ENCODE data around the gene SNRNP48.

The SNRNP48 gene

DNA sequence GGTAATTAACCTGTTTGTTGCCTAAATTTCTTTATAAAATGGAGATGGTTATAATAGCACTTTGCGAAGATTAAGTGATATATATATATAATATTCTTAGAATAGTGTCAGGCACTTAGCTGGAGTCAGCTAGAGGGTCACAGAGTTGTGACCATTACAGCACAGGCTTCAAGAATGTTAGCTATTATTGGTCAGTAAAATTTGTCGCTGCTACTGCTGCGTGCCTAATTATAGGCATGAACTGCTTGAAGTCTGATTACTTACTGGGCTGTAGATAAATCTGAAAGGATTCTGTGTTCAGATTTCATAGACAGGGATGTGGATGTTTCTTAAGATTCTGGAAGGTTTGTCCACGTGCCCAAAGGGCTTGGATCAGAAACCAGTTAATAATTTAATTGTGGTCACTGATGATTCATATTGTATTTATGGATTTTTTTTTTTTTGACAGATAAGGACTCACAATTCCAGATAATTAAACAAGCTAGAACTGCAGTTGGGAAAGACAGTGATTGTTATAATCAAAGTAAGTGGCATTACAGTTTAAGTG lies 4.7 kb downstream of the SNRNP48 start:
- Histone ChIP-seq H3K4me3 (ENCODE audit: low read depth, low read length) (no peak overlapping the region), H3K4me1 (ENCODE audit: control insufficient read depth, insufficient read depth, low read length) (peaks cover 8% of the 10 kb centered on the region; the same call in 1 of the 2 replicates), H3K9me3 (ENCODE audit: control insufficient read depth, insufficient read depth, low read depth, low read length) (no peaks in the 10 kb centered on the region), H3K36me3 (ENCODE audit: control insufficient read depth in 2 of 2, insufficient read depth in 1 of 2, low read length in 2 of 2) (peaks cover 57 to 58% of the 10 kb centered on the region in 2 experiments), H3K27ac (ENCODE audit: extremely low read depth, low read depth, low read length) (no peak overlapping the region)
- CTCF ChIA-PET = interaction anchor here (0.6 to 0.8 kb wide), 2 partner anchors 20 to 351 kb away, joined by 3 to 7 read pairs; no protein-coding TSS in a partner anchor
- no peak for TF ChIP-seq ZBTB7A (tag by site-specific recombination; IDR thresholded peaks at IDR 0.05; ENCODE audit: low read depth)
- TF ChIP-seq ZNF514 (tag by site-specific recombination; IDR thresholded peaks at IDR 0.05) = no peak
- TF ChIP-seq, protein P1, sequence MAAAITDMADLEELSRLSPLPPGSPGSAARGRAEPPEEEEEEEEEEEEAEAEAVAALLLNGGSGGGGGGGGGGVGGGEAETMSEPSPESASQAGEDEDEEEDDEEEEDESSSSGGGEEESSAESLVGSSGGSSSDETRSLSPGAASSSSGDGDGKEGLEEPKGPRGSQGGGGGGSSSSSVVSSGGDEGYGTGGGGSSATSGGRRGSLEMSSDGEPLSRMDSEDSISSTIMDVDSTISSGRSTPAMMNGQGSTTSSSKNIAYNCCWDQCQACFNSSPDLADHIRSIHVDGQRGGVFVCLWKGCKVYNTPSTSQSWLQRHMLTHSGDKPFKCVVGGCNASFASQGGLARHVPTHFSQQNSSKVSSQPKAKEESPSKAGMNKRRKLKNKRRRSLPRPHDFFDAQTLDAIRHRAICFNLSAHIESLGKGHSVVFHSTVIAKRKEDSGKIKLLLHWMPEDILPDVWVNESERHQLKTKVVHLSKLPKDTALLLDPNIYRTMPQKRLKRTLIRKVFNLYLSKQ (tag by site-specific recombination; IDR thresholded peaks at IDR 0.05; ENCODE audit: borderline replicate concordance) = no peak
- no peak for TF ChIP-seq IKZF3 (tag by site-specific recombination; IDR thresholded peaks at IDR 0.05)
- TF ChIP-seq ZNF426 (tag by site-specific recombination; IDR thresholded peaks at IDR 0.05) = no peak
- TF ChIP-seq, protein P2, sequence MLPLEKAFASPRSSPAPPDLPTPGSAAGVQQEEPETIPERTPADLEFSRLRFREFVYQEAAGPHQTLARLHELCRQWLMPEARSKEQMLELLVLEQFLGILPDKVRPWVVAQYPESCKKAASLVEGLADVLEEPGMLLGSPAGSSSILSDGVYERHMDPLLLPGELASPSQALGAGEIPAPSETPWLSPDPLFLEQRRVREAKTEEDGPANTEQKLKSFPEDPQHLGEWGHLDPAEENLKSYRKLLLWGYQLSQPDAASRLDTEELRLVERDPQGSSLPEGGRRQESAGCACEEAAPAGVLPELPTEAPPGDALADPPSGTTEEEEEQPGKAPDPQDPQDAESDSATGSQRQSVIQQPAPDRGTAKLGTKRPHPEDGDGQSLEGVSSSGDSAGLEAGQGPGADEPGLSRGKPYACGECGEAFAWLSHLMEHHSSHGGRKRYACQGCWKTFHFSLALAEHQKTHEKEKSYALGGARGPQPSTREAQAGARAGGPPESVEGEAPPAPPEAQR (tag by site-specific recombination; IDR thresholded peaks at IDR 0.05) = no peak
- TF ChIP-seq, protein P3, sequence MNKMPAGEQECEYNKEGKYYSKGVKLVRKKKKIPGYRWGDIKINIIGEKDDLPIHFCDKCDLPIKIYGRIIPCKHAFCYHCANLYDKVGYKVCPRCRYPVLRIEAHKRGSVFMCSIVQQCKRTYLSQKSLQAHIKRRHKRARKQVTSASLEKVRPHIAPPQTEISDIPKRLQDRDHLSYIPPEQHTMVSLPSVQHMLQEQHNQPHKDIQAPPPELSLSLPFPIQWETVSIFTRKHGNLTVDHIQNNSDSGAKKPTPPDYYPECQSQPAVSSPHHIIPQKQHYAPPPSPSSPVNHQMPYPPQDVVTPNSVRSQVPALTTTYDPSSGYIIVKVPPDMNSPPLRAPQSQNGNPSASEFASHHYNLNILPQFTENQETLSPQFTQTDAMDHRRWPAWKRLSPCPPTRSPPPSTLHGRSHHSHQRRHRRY (tag by site-specific recombination; IDR thresholded peaks at IDR 0.05) = no peak
- no peak for TF ChIP-seq SP2 (tag by site-specific recombination; IDR thresholded peaks at IDR 0.05)
- TF ChIP-seq ZNF555 (tag by site-specific recombination; conservative IDR thresholded peaks at IDR 0.05) = no peak
- no peak for TF ChIP-seq ZNF416 (tag by site-specific recombination; IDR thresholded peaks at IDR 0.05)
- no peak for TF ChIP-seq ZSCAN16 (tag by site-specific recombination; IDR thresholded peaks at IDR 0.05)
- TF ChIP-seq ZNF610 (tag by site-specific recombination; IDR thresholded peaks at IDR 0.05; ENCODE audit: borderline replicate concordance) = no peak
- no peak for TF ChIP-seq ZFP69B (tag by site-specific recombination; IDR thresholded peaks at IDR 0.05)
- no peak for TF ChIP-seq ZNF837 (tag by site-specific recombination; IDR thresholded peaks at IDR 0.05)
- no peak for TF ChIP-seq GLIS1 (tag by site-specific recombination; IDR thresholded peaks at IDR 0.05)
- no peak for TF ChIP-seq ZIC2 (tag by site-specific recombination; IDR thresholded peaks at IDR 0.05)
- TF ChIP-seq ZNF701 (tag by site-specific recombination; IDR thresholded peaks at IDR 0.05) = no peak
- POLR2A ChIA-PET = no interaction called here

DNA sequence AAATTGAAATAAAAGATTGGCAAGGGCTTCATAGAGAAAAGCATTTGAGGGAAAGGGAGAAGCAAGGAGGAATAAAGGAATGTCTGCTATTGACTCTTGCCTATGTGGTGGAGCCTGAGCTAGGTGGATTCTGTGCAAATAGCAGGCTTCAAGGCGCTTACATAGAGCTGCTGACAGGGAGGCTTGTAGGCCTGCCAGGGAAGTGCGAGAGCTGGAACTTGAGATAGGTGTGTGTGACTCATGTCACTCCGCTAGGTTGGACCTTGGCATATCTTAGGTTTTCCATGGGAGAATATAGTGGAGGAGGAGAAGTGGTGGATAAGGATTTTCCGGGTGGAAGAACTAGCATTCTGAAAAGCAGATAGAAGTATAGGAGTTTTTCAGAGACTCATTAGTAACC lies 14.0 kb downstream of the SNRNP48 start:
- Histone ChIP-seq H3K36me3 (ENCODE audit: control insufficient read depth in 2 of 2, insufficient read depth in 1 of 2, low read length in 2 of 2) (peaks cover 91 to 94% of the 10 kb centered on the region in 2 experiments), H3K27ac (ENCODE audit: extremely low read depth, low read depth, low read length) (no peak overlapping the region), H3K4me1 (ENCODE audit: control insufficient read depth, insufficient read depth, low read length) (no peaks in the 10 kb centered on the region), H3K9me3 (ENCODE audit: control insufficient read depth, insufficient read depth, low read depth, low read length) (no peaks in the 10 kb centered on the region), H3K4me3 (ENCODE audit: low read depth, low read length) (no peak overlapping the region)
- CTCF ChIA-PET = interaction anchor here (0.6 to 0.7 kb wide), 2 partner anchors 312 to 321 kb away, joined by 3 read pairs; no protein-coding TSS in a partner anchor
- TF ChIP-seq ZNF837 (tag by site-specific recombination; IDR thresholded peaks at IDR 0.05) = no peak
- POLR2A ChIA-PET = interaction anchor here (0.9 to 1.2 kb wide), 2 partner anchors 10 to 14 kb away, joined by 4 to 6 read pairs; partner anchors contain the start of gene SNRNP48

DNA sequence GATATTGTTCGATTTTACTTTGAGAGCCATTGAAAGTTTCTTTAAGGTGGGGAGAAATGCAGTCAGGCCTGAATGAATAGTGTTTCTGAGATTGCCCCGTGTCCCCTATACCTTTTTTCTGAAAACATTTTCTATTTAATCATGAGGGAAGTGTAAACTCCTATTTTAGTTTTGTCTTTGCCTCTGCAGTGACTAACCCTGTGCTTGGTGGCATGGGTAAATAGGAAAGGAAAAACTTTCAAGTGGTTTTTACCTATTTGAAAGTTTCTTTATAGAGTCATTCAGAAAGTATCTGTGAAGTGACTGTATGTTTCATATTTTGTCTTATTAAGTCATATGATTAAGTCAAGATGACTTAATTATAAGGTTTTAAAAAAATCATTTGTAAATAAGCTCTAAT lies 14.5 kb downstream of the SNRNP48 start:
- Histone ChIP-seq H3K9me3 (ENCODE audit: control insufficient read depth, insufficient read depth, low read depth, low read length) (no peaks in the 10 kb centered on the region), H3K27ac (ENCODE audit: extremely low read depth, low read depth, low read length) (no peak overlapping the region), H3K36me3 (ENCODE audit: control insufficient read depth in 2 of 2, insufficient read depth in 1 of 2, low read length in 2 of 2) (peaks cover 91 to 94% of the 10 kb centered on the region in 2 experiments), H3K4me1 (ENCODE audit: control insufficient read depth, insufficient read depth, low read length) (no peaks in the 10 kb centered on the region), H3K4me3 (ENCODE audit: low read depth, low read length) (no peak overlapping the region)
- POLR2A ChIA-PET = interaction anchor here (1.2 kb wide), 1 partner anchor 15 kb away, joined by 6 read pairs; the partner anchor contains the start of gene SNRNP48
- CTCF ChIA-PET = interaction anchor here (0.6 kb wide), 1 partner anchor 321 kb away, joined by 3 read pairs; no protein-coding TSS in a partner anchor
- TF ChIP-seq, protein P4, sequence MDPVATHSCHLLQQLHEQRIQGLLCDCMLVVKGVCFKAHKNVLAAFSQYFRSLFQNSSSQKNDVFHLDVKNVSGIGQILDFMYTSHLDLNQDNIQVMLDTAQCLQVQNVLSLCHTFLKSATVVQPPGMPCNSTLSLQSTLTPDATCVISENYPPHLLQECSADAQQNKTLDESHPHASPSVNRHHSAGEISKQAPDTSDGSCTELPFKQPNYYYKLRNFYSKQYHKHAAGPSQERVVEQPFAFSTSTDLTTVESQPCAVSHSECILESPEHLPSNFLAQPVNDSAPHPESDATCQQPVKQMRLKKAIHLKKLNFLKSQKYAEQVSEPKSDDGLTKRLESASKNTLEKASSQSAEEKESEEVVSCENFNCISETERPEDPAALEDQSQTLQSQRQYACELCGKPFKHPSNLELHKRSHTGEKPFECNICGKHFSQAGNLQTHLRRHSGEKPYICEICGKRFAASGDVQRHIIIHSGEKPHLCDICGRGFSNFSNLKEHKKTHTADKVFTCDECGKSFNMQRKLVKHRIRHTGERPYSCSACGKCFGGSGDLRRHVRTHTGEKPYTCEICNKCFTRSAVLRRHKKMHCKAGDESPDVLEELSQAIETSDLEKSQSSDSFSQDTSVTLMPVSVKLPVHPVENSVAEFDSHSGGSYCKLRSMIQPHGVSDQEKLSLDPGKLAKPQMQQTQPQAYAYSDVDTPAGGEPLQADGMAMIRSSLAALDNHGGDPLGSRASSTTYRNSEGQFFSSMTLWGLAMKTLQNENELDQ (tag by site-specific recombination; IDR thresholded peaks at IDR 0.05; ENCODE audit: low read depth) = no peak
- TF ChIP-seq ZFHX2 (tag by site-specific recombination; conservative IDR thresholded peaks at IDR 0.05) = no peak
- no peak for TF ChIP-seq SP3 (tag by site-specific recombination; IDR thresholded peaks at IDR 0.05)
- no peak for TF ChIP-seq ZNF239 (tag by site-specific recombination; IDR thresholded peaks at IDR 0.05)
- no peak for TF ChIP-seq ZNF521 (tag by site-specific recombination; IDR thresholded peaks at IDR 0.05)
- TF ChIP-seq, protein P5, sequence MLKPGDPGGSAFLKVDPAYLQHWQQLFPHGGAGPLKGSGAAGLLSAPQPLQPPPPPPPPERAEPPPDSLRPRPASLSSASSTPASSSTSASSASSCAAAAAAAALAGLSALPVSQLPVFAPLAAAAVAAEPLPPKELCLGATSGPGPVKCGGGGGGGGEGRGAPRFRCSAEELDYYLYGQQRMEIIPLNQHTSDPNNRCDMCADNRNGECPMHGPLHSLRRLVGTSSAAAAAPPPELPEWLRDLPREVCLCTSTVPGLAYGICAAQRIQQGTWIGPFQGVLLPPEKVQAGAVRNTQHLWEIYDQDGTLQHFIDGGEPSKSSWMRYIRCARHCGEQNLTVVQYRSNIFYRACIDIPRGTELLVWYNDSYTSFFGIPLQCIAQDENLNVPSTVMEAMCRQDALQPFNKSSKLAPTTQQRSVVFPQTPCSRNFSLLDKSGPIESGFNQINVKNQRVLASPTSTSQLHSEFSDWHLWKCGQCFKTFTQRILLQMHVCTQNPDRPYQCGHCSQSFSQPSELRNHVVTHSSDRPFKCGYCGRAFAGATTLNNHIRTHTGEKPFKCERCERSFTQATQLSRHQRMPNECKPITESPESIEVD (tag by site-specific recombination; IDR thresholded peaks at IDR 0.05) = no peak
- no peak for TF ChIP-seq GLIS2 (tag by site-specific recombination; IDR thresholded peaks at IDR 0.05)
